DOHH2 (cell line): ENCODE data around the gene POMP.

Experiments used
- EZH2phosphoT487 ChIP-seq: fragments of 200-600 bp; sonication (generic); IDR thresholded peaks from 2 replicates; pipeline ENCODE4 v1.6.1; 2017; ENCODE audit warnings: borderline replicate concordance, mild to moderate bottlenecking, antibody characterized with exemption, low read length, moderate library complexity, mixed read lengths
- TF ChIP-seq, protein P1 (sequence below): fragments of 200-600 bp; sonication (generic); IDR thresholded peaks from one replicate; pipeline ENCODE4 v1.5.1; 2014; ENCODE audit warnings: antibody characterized with exemption, mild to moderate bottlenecking, low read depth, low read length; ENCODE audit not compliant: poor library complexity, severe bottlenecking

DNA sequence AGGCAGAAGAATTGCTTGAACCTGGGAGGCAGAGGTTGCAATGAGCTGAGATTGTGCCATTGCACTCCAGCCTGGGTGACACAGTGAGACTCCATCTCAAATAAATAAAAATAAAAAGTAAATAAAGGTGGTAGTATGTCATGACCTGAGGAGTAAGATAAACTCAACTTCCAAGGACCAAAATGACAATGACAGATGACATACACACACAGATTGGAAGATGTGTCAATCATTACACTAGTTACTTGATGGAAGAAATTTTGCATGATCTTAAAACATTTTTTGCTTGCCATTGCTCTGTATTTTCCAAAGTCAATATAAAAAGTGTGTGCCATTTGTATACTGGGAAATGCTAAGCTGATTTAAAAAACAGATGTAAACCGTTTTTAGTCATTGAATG, 55.7 kb downstream of the POMP start:
- TF ChIP-seq EZH2phosphoT487, result no peak
- TF ChIP-seq, protein P1, sequence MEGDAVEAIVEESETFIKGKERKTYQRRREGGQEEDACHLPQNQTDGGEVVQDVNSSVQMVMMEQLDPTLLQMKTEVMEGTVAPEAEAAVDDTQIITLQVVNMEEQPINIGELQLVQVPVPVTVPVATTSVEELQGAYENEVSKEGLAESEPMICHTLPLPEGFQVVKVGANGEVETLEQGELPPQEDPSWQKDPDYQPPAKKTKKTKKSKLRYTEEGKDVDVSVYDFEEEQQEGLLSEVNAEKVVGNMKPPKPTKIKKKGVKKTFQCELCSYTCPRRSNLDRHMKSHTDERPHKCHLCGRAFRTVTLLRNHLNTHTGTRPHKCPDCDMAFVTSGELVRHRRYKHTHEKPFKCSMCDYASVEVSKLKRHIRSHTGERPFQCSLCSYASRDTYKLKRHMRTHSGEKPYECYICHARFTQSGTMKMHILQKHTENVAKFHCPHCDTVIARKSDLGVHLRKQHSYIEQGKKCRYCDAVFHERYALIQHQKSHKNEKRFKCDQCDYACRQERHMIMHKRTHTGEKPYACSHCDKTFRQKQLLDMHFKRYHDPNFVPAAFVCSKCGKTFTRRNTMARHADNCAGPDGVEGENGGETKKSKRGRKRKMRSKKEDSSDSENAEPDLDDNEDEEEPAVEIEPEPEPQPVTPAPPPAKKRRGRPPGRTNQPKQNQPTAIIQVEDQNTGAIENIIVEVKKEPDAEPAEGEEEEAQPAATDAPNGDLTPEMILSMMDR, result no peak
